Bronchial epithelial cell (primary cell): ENCODE data around the gene RFTN2. TPM values are rescaled to one million over a fixed set of nuclear protein-coding genes. Genes with fewer than 3 reads are reported as not detected.

Source experiments
- DNase-seq: peaks from one replicate; pipeline ENCODE4 v3.0.0-alpha.2; 2010; ENCODE audit warnings: low read depth
- FAIRE-seq: peaks from 2 replicates; lab custom pipeline; 2011; peaks lifted over from hg19 to GRCh38; lab: Jason Lieb, UNC
- H3K27me3 ChIP-seq: 2 replicates; pipeline ENCODE4 v1.5.1; 2011; ENCODE audit warnings: low read length; ENCODE audit not compliant: control insufficient read depth, insufficient read depth
- H3K36me3 ChIP-seq: 2 replicates; pipeline ENCODE4 v1.5.1; 2011; ENCODE audit warnings: low read length; ENCODE audit not compliant: control insufficient read depth, insufficient read depth
- H3K4me3 ChIP-seq: 2 replicates; pipeline ENCODE4 v1.5.1; 2011; ENCODE audit warnings: mild to moderate bottlenecking, low read depth, low read length, control low read depth
- total RNA-seq: library from RNA; depleted of rRNA; stranded (reverse); fragments of >200 nt; gene quantifications from 2 replicates; pipeline ENCODE4 v1.2.1, GENCODE V29; 2014
- TF ChIP-seq, protein P1 (sequence below): IDR thresholded peaks from 2 replicates; pipeline ENCODE4 v1.5.1; 2011; ENCODE audit warnings: mild to moderate bottlenecking, moderate library complexity, low read length, control low read depth, inconsistent platforms; ENCODE audit not compliant: insufficient read depth, severe bottlenecking

The RFTN2 gene
- total RNA-seq, 1 donor from 2014 or later: under 0.01 TPM

DNA sequence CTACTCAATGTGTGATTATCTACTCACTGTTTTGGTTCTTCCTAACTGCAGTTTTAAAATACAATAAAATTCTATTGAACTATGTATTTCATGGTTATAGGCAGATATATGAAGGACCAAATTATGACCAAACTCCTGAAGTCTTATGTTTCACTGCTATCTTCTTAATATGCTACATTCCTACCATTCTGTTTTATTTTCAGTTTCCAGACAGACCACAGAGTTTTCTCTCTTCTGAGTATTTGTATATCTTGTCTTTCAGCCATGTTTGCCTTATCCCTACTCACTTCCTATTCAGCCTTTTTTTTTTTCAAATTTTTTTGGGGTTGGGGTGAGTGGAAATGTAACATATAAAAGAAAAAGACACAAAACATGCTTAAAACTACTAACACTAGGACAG lies 6.3 kb downstream of the RFTN2 start:
- DNase-seq: no peak
- TF ChIP-seq, protein P1, sequence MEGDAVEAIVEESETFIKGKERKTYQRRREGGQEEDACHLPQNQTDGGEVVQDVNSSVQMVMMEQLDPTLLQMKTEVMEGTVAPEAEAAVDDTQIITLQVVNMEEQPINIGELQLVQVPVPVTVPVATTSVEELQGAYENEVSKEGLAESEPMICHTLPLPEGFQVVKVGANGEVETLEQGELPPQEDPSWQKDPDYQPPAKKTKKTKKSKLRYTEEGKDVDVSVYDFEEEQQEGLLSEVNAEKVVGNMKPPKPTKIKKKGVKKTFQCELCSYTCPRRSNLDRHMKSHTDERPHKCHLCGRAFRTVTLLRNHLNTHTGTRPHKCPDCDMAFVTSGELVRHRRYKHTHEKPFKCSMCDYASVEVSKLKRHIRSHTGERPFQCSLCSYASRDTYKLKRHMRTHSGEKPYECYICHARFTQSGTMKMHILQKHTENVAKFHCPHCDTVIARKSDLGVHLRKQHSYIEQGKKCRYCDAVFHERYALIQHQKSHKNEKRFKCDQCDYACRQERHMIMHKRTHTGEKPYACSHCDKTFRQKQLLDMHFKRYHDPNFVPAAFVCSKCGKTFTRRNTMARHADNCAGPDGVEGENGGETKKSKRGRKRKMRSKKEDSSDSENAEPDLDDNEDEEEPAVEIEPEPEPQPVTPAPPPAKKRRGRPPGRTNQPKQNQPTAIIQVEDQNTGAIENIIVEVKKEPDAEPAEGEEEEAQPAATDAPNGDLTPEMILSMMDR: no peak
- no peak for FAIRE-seq

GRCh38 chr2:197668296-197668695 lies 7.1 kb downstream of the RFTN2 start:
- Histone ChIP-seq H3K4me3 (no peak overlapping the region), H3K36me3 (no peaks in the 10 kb centered on the region), H3K27me3 (no peaks in the 10 kb centered on the region)
- DNase-seq (peak; percentile 7), FAIRE-seq (no peak)
- TF ChIP-seq, protein P1: no peak

More for the DNA sequence above, 6.3 kb downstream of the RFTN2 start:
- no peak overlapping the region for H3K4me3 ChIP-seq
- H3K27me3 ChIP-seq: no peaks in the 10 kb centered on the region
- H3K36me3 ChIP-seq: no peaks in the 10 kb centered on the region

GRCh38 chr2:197666277-197666676 lies 9.1 kb downstream of the RFTN2 start:
- Histone ChIP-seq H3K36me3 (no peaks in the 10 kb centered on the region), H3K4me3 (no peak overlapping the region), H3K27me3 (no peaks in the 10 kb centered on the region)
- DNase-seq (no peak), FAIRE-seq (no peak)
- TF ChIP-seq, protein P1: no peak

GRCh38 chr2:197661626-197662025 lies 13.8 kb downstream of the RFTN2 start:
- TF ChIP-seq, protein P1: no peak
- Histone ChIP-seq H3K36me3 (no peaks in the 10 kb centered on the region), H3K4me3 (no peak overlapping the region), H3K27me3 (no peaks in the 10 kb centered on the region)
- no peak for FAIRE-seq
- no peak for DNase-seq

DNA sequence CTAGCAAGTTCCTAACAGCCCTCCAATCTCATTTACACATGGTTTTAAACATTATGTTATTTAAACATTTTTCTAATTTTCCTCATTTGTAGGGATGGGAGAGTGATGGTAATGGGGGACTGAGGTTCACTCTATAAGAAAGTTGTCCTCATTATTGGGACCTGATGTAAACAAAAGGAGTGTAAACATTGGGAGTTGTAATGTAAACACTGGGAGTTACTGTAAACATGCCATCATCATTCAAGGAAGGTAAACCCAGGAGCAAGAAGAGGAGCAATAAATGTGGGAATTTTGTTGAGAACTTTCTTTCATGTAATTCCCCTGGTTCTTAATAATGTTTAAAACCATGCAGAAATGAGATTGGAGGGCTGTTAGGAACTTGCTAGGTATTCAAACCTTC lies 17.8 kb downstream of the RFTN2 start:
- TF ChIP-seq, protein P1: no peak
- no peak for FAIRE-seq
- no peak for DNase-seq
- Histone ChIP-seq H3K36me3 (no peaks in the 10 kb centered on the region), H3K4me3 (no peak overlapping the region), H3K27me3 (no peaks in the 10 kb centered on the region)
